ENCODE measurements around the gene NUP214.

NUP214 gene

DNA sequence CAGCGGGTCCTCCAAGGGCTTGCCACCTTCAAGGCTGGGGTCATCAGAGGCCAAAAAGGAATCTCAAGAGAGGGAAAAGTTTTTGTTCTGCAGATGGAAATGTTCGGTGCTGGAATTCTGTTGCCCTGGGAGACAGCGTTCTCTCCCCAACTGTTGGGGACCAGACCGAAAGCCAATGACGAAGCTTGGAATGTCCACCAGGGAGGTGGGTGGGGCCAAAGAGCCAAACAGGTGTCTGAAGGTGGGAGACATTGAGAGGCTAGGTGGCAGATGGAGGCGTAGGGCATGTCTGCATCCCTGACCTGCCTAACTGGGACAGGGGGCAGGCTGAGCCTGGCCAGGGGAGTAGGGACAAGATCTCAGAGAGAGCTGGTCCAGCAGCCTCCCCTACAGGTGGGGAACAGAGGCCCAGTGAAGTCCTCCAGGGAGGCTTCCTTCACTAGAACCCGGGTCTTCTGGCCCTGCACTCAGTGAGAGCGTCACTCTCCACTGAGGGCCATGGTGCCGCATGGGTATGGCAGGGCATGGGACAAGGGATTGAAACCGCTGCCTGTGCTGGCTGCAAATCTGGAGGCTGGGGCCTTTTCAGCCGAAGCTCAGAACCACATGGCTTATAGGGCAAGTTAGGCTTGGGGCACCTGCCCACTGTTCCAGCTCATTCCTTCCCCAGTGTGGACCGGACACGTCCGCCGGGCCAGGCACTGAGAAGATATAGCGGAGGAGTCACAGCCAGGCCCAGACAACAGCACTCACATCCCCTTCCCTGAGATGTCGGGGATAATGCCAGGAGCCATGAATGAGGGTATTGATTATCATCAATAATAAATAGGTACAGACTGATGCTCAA lies 156.0 kb downstream of the NUP214 start:
- DNase-seq: no peak

DNA sequence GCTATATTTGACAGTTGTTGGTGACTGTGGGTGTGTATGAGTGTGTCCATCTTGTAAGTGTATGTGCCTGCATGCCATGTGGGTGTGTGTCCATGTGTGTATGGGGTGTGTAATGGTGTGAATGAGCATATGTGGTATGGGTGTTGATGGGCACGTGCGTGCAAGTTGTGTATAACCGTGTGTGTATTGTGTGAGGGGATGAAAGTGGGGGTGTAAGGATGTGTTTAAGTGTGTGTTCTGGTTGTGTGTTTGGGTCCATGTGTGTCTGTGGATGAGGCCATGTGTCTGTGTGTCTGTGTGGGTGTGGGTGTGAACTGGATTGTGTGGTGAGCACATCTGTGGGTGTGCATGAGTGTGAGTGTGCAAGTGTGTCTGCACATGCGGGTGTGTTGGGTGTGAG lies 156.8 kb downstream of the NUP214 start:
- no peak for DNase-seq

GRCh38 chr9:131282688-131283422 lies 157.5 kb downstream of the NUP214 start:
- no peak for DNase-seq
